Hepatocyte (in vitro differentiated cells): Measurements from ENCODE around the gene RFX7.

Experiments used
- CTCF ChIP-seq: fragments of 200-600 bp; sonication (generic); IDR thresholded peaks from 2 replicates; pipeline ENCODE4 v1.5.1; 2016; ENCODE audit warnings: antibody characterized with exemption, mild to moderate bottlenecking; ENCODE audit not compliant: poor library complexity
- EZH2 ChIP-seq: fragments of 200-600 bp; sonication (generic); IDR thresholded peaks from 2 replicates; pipeline ENCODE4 v1.6.1; 2016; ENCODE audit warnings: antibody characterized with exemption, mild to moderate bottlenecking, borderline replicate concordance
- EZH2phosphoT487 ChIP-seq: fragments of 200-600 bp; sonication (generic); IDR thresholded peaks from one replicate; pipeline ENCODE4 v1.6.1; 2018; ENCODE audit warnings: antibody characterized with exemption, mild to moderate bottlenecking, low read depth, moderate library complexity; ENCODE audit not compliant: unreplicated experiment, severe bottlenecking

- TF ChIP-seq CTCF, result peak; percentile 47
- TF ChIP-seq EZH2, result no peak
- TF ChIP-seq EZH2phosphoT487, result no peak
Observed at GRCh38 chr15:56098195-56098863, 145.3 kb downstream of the RFX7 start.
